Activated CD4-positive, alpha-beta memory T cell treated with anti-CD3 and anti-CD28 coated beads for 36 hours (primary cell): ENCODE results near the gene SLC15A4. TPM values are rescaled to one million over a fixed set of nuclear protein-coding genes. Genes with fewer than 3 reads are reported as not detected.
A peak's percentile ranks its signal among the peaks of the same experiment; 100 is the strongest.

Experiments
- CTCF ChIA-PET: fragments of 350-600 bp; sonication (Branson Sonifier 250); formaldehyde crosslinking; loops from one replicate; lab custom pipeline; 2021; ENCODE audit warnings: antibody characterized with exemption, inconsistent platforms; lab: Charles Lee
- POLR2A ChIA-PET: fragments of 350-600 bp; sonication (Branson Sonifier 250); formaldehyde crosslinking; loops from one replicate; lab custom pipeline; 2021; ENCODE audit warnings: antibody characterized with exemption; lab: Charles Lee
- DNase-seq: peaks from one replicate; pipeline ENCODE4 v3.0.0-alpha.2; 2020
- H3K27ac Mint-ChIP-seq: one replicate; pipeline ENCODE4 v1.8.0; 2021; ENCODE audit warnings: mixed read lengths
- H3K27me3 Mint-ChIP-seq: one replicate; pipeline ENCODE4 v1.8.0; 2021; ENCODE audit warnings: mixed read lengths
- H3K36me3 Mint-ChIP-seq: one replicate; pipeline ENCODE4 v1.8.0; 2021; ENCODE audit warnings: mixed read lengths
- H3K4me1 Mint-ChIP-seq: one replicate; pipeline ENCODE4 v1.8.0; 2021; ENCODE audit warnings: low read depth, mixed read lengths
- H3K4me3 Mint-ChIP-seq: one replicate; pipeline ENCODE4 v1.8.0; 2021; ENCODE audit warnings: mild to moderate bottlenecking, mixed read lengths
- H3K9me3 Mint-ChIP-seq: one replicate; pipeline ENCODE4 v1.8.0; 2021; ENCODE audit warnings: mixed read lengths
- intact Hi-C: fragments of 100-400 bp; cut with micrococcal nuclease; formaldehyde crosslinking; loops from one replicate; pipeline ENCODE4 v1.15.1; 2023
- total RNA-seq, 2 experiments: library from RNA; stranded (reverse); gene quantifications; one replicate each; pipeline ENCODE4 v1.2.3, GENCODE V29; 2021

Gene SLC15A4
- 10 to 100 TPM; 15.5 to 19.3 TPM for total RNA-seq

GRCh38 chr12:128823916-128824839 lies at the start of gene SLC15A4:
Gene SLC15A4, minus strand, starts transcription at chr12:128823958. Its CDS starts 15 bp downstream, at chr12:128823943.
- POLR2A ChIA-PET = interaction anchor here (1.9 kb wide), 1 partner anchor 14 kb away, joined by 10 read pairs; no protein-coding TSS in a partner anchor
- Mint-ChIP-seq H3K36me3 (peaks cover 9% of the 10 kb centered on the region), H3K27ac (no peak within 1 kb of the TSS), H3K9me3 (peaks cover 5% of the 10 kb centered on the region), H3K4me3 (peak within 1 kb of the TSS; percentile 78), H3K27me3 (peaks cover 5% of the 10 kb centered on the region), H3K4me1 (peaks cover 27% of the 10 kb centered on the region)
- intact Hi-C loops = loop anchor here (1.0 to 5.0 kb wide), 3 partner anchors 13 to 93 kb away; no protein-coding TSS in a partner anchor
- peak; percentile 95 for DNase-seq
- CTCF ChIA-PET = interaction anchor here (0.6 kb wide), 1 partner anchor 1254 kb away, joined by 3 read pairs; no protein-coding TSS in a partner anchor

DNA sequence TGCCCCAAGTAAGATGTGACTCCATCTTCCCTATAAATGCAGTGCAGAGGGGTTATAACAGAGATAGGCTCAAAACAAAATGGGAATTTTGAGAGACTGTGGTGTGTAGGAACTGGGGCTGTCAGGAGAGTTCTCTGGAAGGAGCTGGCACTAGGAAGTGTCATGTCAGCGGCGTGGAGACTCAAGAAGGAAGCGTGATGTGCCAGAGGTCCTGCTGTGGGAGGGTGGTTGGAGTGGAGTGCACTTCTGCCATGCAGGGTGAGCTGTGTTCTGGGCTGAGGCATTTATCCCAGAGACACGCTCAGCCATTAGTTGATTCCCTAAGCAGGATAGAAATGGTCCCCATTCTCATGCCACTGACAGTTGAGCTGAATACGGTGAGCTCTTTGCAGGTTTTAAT lies 48.5 kb upstream of the SLC15A4 start:
- Mint-ChIP-seq H3K4me3 (no peak overlapping the region), H3K27me3 (peaks cover 4% of the 10 kb centered on the region), H3K27ac (no peak overlapping the region), H3K9me3 (peaks cover 16% of the 10 kb centered on the region), H3K36me3 (peaks cover 2% of the 10 kb centered on the region), H3K4me1 (no peaks in the 10 kb centered on the region)
- CTCF ChIA-PET = no interaction called here
- intact Hi-C loops = no loop called here
- DNase-seq = no peak
- POLR2A ChIA-PET = no interaction called here

DNA sequence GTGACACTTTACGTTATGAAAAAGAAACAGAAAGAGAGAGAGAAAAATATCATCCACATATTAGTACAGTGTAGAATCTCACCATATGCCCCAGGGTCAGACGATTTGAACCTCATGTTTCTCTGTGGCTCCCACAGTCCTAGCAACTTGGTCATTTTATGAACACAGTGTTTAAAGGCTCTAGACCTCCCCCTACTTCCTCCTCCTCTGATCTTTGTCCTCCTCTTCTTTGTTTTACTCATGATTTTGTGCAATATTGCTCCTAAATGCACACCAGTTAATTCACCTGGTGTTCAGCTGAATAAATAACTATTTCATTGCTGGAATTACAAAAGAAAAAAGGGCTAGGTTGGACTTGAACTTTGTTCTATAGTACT lies 47.7 kb upstream of the SLC15A4 start:
- H3K9me3 Mint-ChIP-seq = peaks cover 8% of the 10 kb centered on the region
- POLR2A ChIA-PET = no interaction called here
- no peak for DNase-seq
- H3K36me3 Mint-ChIP-seq = no peaks in the 10 kb centered on the region
- intact Hi-C loops = no loop called here
- no peak overlapping the region for H3K27ac Mint-ChIP-seq
- H3K4me1 Mint-ChIP-seq = no peaks in the 10 kb centered on the region
- CTCF ChIA-PET = no interaction called here
- peaks cover 4% of the 10 kb centered on the region for H3K27me3 Mint-ChIP-seq
- H3K4me3 Mint-ChIP-seq = no peak overlapping the region

- Mint-ChIP-seq H3K9me3 (no peaks in the 10 kb centered on the region), H3K27me3 (no peaks in the 10 kb centered on the region), H3K27ac (no peak overlapping the region), H3K4me1 (no peaks in the 10 kb centered on the region), H3K36me3 (no peaks in the 10 kb centered on the region), H3K4me3 (no peak overlapping the region)
- no peak for DNase-seq
- POLR2A ChIA-PET = no interaction called here
- intact Hi-C loops = no loop called here
- CTCF ChIA-PET = no interaction called here
These were observed 43.7 kb upstream of the SLC15A4 start for GRCh38 chr12:128867466-128867865.

GRCh38 chr12:128864516-128865186 lies 40.9 kb upstream of the SLC15A4 start:
- DNase-seq = no peak
- no peak overlapping the region for H3K27ac Mint-ChIP-seq
- H3K9me3 Mint-ChIP-seq = no peaks in the 10 kb centered on the region
- no peak overlapping the region for H3K4me3 Mint-ChIP-seq
- H3K4me1 Mint-ChIP-seq = no peaks in the 10 kb centered on the region
- intact Hi-C loops = no loop called here
- H3K36me3 Mint-ChIP-seq = no peaks in the 10 kb centered on the region
- ChIA-PET CTCF (no interaction called here), POLR2A (no interaction called here)
- H3K27me3 Mint-ChIP-seq = no peaks in the 10 kb centered on the region

DNA sequence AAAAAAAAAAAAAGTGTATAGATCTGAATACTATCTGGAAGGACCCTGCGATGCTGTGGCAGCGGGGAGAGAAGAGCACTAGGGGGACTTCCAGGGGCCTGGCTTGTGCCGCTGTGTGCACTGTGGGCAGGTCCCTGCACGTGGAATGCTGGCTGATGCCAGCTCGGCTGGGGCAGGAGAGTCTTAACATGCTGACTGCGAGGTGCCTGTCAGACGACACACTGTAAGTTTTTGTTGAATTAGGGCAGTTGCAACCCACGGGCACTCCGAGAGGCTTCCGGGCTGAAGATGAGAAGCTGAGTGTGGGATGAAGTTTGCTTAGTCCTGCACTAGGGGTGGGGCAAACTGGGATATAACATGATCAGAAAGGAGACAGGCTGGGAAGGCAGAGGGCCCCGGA lies 40.2 kb upstream of the SLC15A4 start:
- ChIA-PET POLR2A (no interaction called here), CTCF (no interaction called here)
- Mint-ChIP-seq H3K9me3 (no peaks in the 10 kb centered on the region), H3K4me3 (no peak overlapping the region), H3K27me3 (no peaks in the 10 kb centered on the region), H3K36me3 (no peaks in the 10 kb centered on the region), H3K27ac (no peak overlapping the region), H3K4me1 (no peaks in the 10 kb centered on the region)
- DNase-seq = no peak
- intact Hi-C loops = no loop called here

DNA sequence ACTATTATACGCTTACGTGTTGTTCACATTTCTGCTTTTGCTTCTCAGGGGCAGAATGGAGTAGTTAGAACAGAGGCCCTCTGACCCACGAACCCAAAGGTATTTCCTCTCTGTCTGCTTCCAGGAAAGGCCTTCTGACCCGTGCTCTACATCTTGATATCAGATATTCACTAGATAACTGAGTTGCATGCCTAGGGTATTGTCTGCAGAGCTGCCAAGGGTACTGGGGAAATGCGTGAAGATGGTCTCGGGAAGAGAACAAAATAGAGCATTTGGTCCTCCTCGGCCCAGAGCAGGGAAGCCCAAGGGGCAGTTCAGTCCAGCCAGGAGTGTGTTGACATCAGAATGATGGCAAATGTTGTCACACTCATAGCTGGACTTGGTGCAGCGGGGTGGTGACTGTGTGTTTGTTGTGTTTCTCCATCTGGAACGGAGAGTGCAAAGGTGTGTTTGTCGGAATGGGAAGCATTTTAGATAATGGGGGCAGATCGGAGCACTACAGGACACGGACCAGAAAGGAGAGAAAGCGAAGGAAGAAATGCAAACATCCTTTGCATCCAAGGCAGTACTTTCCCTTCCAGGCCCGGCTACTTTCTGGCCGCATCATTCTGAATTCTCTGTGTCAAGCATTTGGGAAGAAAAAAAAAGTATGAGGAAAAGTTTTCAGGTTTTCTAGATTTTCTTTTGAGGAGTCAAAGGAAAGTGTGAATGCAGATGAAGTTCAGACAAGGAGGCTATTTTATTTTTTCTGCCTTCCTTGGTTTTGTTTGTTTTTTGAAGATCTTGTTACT lies 37.7 kb upstream of the SLC15A4 start:
- no peak for DNase-seq
- Mint-ChIP-seq H3K27me3 (peaks cover 5% of the 10 kb centered on the region), H3K4me3 (no peak overlapping the region), H3K36me3 (no peaks in the 10 kb centered on the region), H3K27ac (no peak overlapping the region), H3K9me3 (no peaks in the 10 kb centered on the region), H3K4me1 (no peaks in the 10 kb centered on the region)
- intact Hi-C loops = no loop called here
- ChIA-PET CTCF (no interaction called here), POLR2A (no interaction called here)

- DNase-seq = no peak
- Mint-ChIP-seq H3K27me3 (peaks cover 15% of the 10 kb centered on the region), H3K36me3 (no peaks in the 10 kb centered on the region), H3K27ac (no peak overlapping the region), H3K9me3 (no peaks in the 10 kb centered on the region), H3K4me1 (no peaks in the 10 kb centered on the region), H3K4me3 (no peak overlapping the region)
- ChIA-PET CTCF (no interaction called here), POLR2A (no interaction called here)
- intact Hi-C loops = no loop called here
These were observed 35.6 kb upstream of the SLC15A4 start for GRCh38 chr12:128859311-128859710.

DNA sequence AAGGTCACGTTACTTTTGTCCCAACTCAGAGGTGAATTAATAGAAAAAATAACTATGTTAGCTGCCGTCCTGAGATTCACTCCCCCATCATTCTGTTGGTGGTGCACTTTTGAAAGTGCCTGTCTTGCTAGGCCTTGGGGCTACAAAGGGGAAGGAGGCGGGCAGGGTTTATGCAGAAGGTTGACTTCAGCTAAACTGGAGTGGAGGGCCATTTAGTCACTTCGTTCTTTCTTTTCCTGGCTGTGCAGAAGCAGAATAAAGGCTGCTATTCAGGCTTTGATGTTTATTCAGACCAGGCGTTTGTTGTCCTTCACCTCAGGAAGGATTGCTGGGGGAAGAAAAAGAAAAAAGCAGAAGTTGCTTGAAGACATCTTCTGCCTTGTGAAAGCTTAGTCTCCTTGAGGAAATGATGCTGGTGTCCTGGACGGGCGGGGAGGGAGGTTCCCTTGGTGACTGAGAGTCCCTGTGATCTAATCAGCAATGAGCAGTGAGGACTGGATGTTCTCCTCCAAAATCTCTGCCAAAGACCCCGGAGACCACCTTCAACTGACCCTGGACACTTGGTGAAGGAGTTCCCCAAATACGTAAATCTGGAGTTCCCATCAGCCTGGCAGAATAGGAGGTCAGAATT lies 33.5 kb upstream of the SLC15A4 start:
- Mint-ChIP-seq H3K27me3 (peaks cover 22% of the 10 kb centered on the region), H3K27ac (no peak overlapping the region), H3K4me3 (no peak overlapping the region), H3K9me3 (no peaks in the 10 kb centered on the region), H3K4me1 (no peaks in the 10 kb centered on the region), H3K36me3 (no peaks in the 10 kb centered on the region)
- CTCF ChIA-PET = no interaction called here
- POLR2A ChIA-PET = no interaction called here
- intact Hi-C loops = no loop called here
- no peak for DNase-seq

DNA sequence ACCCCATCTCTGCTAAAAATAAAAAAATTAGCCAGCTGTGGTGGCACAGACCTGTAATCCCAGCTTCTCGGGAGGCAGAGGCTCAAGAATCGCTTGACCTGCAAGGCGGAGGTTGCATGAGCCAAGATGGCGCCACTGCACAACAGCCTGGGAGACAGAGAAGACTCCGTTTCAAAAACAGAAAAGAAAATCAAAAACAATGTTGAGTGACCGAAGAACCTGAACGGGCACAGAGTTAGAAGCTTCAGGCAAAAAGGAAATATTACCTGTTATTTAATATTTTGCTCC lies 33.0 kb upstream of the SLC15A4 start:
- no peak for DNase-seq
- intact Hi-C loops = no loop called here
- Mint-ChIP-seq H3K4me3 (no peak overlapping the region), H3K27ac (no peak overlapping the region), H3K9me3 (no peaks in the 10 kb centered on the region), H3K4me1 (no peaks in the 10 kb centered on the region), H3K27me3 (peaks cover 24% of the 10 kb centered on the region), H3K36me3 (no peaks in the 10 kb centered on the region)
- ChIA-PET CTCF (no interaction called here), POLR2A (no interaction called here)

- Mint-ChIP-seq H3K27ac (no peak overlapping the region), H3K4me3 (no peak overlapping the region), H3K9me3 (no peaks in the 10 kb centered on the region), H3K4me1 (no peaks in the 10 kb centered on the region), H3K27me3 (peaks cover 25% of the 10 kb centered on the region), H3K36me3 (no peaks in the 10 kb centered on the region)
- intact Hi-C loops = no loop called here
- POLR2A ChIA-PET = no interaction called here
- CTCF ChIA-PET = no interaction called here
- no peak for DNase-seq
These were observed 32.5 kb upstream of the SLC15A4 start for GRCh38 chr12:128856035-128856790.
